Measurements from ENCODE around the gene FBXL16.

DNA sequence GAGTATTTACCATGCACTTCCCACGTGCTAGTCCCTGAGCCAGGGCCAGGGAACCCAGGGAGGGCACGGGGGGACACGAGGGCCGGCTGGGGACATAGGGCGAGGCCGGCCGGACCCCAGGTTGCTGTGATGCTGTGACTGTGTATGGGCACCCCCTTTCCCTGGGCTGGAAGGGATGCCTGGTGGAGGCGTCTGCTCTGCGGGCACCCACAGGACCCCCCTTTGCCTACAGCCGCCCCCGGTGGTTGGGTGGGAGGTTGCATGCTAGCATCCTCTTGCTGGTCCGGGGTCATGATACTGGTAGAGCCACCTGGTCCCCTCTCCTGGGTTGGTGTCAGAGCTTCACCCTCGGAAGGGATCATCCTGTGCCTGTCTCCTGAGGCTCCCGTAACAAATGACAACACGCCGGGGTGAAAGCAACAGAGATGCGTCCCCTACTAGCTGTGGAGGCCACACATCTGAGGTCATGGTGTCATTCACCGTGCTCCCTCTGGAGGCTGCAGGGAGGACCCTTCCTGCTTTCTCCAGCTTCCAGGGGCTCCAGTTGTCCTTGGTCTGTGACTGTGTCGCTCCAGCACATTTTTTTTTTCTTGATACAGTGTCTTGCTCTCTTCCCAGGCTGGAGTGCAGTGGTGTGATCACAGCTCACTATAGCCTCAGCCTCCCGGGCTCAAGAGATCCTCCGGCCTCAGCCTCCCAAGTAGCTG is 38.3 kb upstream of the FBXL16 start:
- TF ChIP-seq, protein P1, sequence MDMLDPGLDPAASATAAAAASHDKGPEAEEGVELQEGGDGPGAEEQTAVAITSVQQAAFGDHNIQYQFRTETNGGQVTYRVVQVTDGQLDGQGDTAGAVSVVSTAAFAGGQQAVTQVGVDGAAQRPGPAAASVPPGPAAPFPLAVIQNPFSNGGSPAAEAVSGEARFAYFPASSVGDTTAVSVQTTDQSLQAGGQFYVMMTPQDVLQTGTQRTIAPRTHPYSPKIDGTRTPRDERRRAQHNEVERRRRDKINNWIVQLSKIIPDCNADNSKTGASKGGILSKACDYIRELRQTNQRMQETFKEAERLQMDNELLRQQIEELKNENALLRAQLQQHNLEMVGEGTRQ (IDR thresholded peaks at IDR 0.05): no peak
- TF ChIP-seq, protein P2, sequence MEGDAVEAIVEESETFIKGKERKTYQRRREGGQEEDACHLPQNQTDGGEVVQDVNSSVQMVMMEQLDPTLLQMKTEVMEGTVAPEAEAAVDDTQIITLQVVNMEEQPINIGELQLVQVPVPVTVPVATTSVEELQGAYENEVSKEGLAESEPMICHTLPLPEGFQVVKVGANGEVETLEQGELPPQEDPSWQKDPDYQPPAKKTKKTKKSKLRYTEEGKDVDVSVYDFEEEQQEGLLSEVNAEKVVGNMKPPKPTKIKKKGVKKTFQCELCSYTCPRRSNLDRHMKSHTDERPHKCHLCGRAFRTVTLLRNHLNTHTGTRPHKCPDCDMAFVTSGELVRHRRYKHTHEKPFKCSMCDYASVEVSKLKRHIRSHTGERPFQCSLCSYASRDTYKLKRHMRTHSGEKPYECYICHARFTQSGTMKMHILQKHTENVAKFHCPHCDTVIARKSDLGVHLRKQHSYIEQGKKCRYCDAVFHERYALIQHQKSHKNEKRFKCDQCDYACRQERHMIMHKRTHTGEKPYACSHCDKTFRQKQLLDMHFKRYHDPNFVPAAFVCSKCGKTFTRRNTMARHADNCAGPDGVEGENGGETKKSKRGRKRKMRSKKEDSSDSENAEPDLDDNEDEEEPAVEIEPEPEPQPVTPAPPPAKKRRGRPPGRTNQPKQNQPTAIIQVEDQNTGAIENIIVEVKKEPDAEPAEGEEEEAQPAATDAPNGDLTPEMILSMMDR (IDR thresholded peaks at IDR 0.05): no peak
- TF ChIP-seq POLR2A (IDR thresholded peaks at IDR 0.05; ENCODE audit: low read length) (no peak), BHLHE40 (IDR thresholded peaks at IDR 0.05; ENCODE audit: low read depth, low read length) (no peak), KDM1A (IDR thresholded peaks at IDR 0.05; ENCODE audit: low read depth) (no peak)
- TF ChIP-seq, protein P3, sequence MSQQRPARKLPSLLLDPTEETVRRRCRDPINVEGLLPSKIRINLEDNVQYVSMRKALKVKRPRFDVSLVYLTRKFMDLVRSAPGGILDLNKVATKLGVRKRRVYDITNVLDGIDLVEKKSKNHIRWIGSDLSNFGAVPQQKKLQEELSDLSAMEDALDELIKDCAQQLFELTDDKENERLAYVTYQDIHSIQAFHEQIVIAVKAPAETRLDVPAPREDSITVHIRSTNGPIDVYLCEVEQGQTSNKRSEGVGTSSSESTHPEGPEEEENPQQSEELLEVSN (IDR thresholded peaks at IDR 0.05; ENCODE audit: borderline replicate concordance, low read depth): no peak
- TF ChIP-seq, protein P4, sequence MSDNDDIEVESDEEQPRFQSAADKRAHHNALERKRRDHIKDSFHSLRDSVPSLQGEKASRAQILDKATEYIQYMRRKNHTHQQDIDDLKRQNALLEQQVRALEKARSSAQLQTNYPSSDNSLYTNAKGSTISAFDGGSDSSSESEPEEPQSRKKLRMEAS (IDR thresholded peaks at IDR 0.05): no peak

Measured in A549 (cell line).